Measurements from ENCODE around the gene MNX1.

- no peak for TF ChIP-seq CTCF (IDR thresholded peaks at IDR 0.05)
- no peak for TF ChIP-seq EZH2 (IDR thresholded peaks at IDR 0.05)
Measured at GRCh38 chr7:157032128-157032527, 21.7 kb upstream of the MNX1 start.
